K562 (cell line): ENCODE measurements around the gene C6orf47. TPM values are rescaled to one million over a fixed set of nuclear protein-coding genes. Genes with fewer than 3 reads are reported as not detected.

Experiments
- CHD4 ChIP-seq: fragments of 200-600 bp; sonication (generic); IDR thresholded peaks from 3 replicates; pipeline ENCODE4 v1.6.1; 2012; ENCODE audit warnings: low read depth, mild to moderate bottlenecking, mixed read lengths, low read length, inconsistent platforms; ENCODE audit not compliant: insufficient read depth, insufficient replicate concordance, poor library complexity, severe bottlenecking
- MAFK ChIP-seq: IDR thresholded peaks from 2 replicates; pipeline ENCODE4 v1.6.1; 2011; ENCODE audit warnings: low read length, improper control_type of control experiment
- MAZ ChIP-seq, 2 experiments: fragments of 450-650 bp in 1 of 2; sonication (generic) in 1 of 2; formaldehyde crosslinking; IDR thresholded peaks in 1 of 2; conservative IDR thresholded peaks in 1 of 2; 2 replicates each; pipeline versions ENCODE4 v1.4.0 to v1.5.0; 2020; ENCODE audit warnings: mild to moderate bottlenecking in 1 of 2, missing genetic modification reagents in 1 of 2
- NR3C1 ChIP-seq: sonication (generic); formaldehyde crosslinking; IDR thresholded peaks from 2 replicates; pipeline ENCODE4 v1.8.1; 2022; ENCODE audit warnings: missing genetic modification reagents
- POLR2G ChIP-seq: fragments of 200-400 bp; formaldehyde crosslinking; IDR thresholded peaks from 2 replicates; pipeline ENCODE4 v1.6.1; 2017; ENCODE audit warnings: low read depth, mild to moderate bottlenecking, antibody characterized with exemption, low read length, moderate library complexity
- SRSF9 ChIP-seq: fragments of 200-400 bp; formaldehyde crosslinking; IDR thresholded peaks from 2 replicates; pipeline ENCODE4 v1.6.1; 2017; ENCODE audit warnings: low read depth, low read length, borderline replicate concordance
- TEAD4 ChIP-seq, 2 experiments: sonication (generic) in 1 of 2; formaldehyde crosslinking in 1 of 2; IDR thresholded peaks; 2 replicates each; pipeline versions ENCODE4 v1.6.1 to v1.8.0; 2012 to 2022; ENCODE audit warnings: borderline replicate concordance in 1 of 2, inconsistent platforms in 1 of 2, low read length in 1 of 2, mild to moderate bottlenecking in 1 of 2, missing genetic modification reagents in 1 of 2
- polyA plus RNA-seq, 8 experiments: library from polyadenylated mRNA; depleted of rRNA in 4 of 8; stranded (reverse) in 5 of 8; unstranded in 3 of 8; fragments of >200 nt; fragmentation: Nextera tagmentation in 2 of 8; fragmentation: Illumina TruSeq in 1 of 8; extraction: Ambion mirVana in 2 of 8; extraction: Trizol in 1 of 8; gene quantifications; 2 replicates each; pipeline versions ENCODE4 v1.2.1 to v1.2.3, GENCODE V29; 2011 to 2014; ENCODE audit warnings: inconsistent platforms in 1 of 8, missing spikeins in 1 of 8
- total RNA-seq, 7 experiments: library from RNA; depleted of rRNA in 6 of 7; stranded (reverse); fragments of >200 nt in 6 of 7; fragmentation: Illumina TruSeq in 2 of 7; extraction: Trizol in 2 of 7; gene quantifications; 2 replicates each; pipeline versions ENCODE4 v1.2.1 to v1.2.3, GENCODE V29; 2011 to 2021; ENCODE audit warnings: low replicate concordance in 1 of 7
- TF ChIP-seq, protein P1 (sequence below): fragments of 450-650 bp; IDR thresholded peaks from 2 replicates; pipeline ENCODE4 v1.6.1; 2017; ENCODE audit warnings: antibody characterized with exemption, mild to moderate bottlenecking
- TF ChIP-seq, protein P2 (sequence below): fragments of 450-650 bp; formaldehyde crosslinking; IDR thresholded peaks from 2 replicates; pipeline ENCODE4 v1.4.0; 2020; ENCODE audit warnings: mild to moderate bottlenecking, mixed read lengths
- TF ChIP-seq, protein P3 (sequence below): fragments of 250-450 bp; sonication (Bioruptor Pico); IDR thresholded peaks from 2 replicates; pipeline ENCODE4 v1.5.0; 2020; ENCODE audit warnings: mild to moderate bottlenecking, borderline replicate concordance

Gene C6orf47
- total and polyA plus RNA-seq, 9 of the 15 experiments (the other 6 are each of a cell fraction or from before 2014, with no cell fraction given) = 0.14 to 43.8 (median 27.0) TPM

DNA sequence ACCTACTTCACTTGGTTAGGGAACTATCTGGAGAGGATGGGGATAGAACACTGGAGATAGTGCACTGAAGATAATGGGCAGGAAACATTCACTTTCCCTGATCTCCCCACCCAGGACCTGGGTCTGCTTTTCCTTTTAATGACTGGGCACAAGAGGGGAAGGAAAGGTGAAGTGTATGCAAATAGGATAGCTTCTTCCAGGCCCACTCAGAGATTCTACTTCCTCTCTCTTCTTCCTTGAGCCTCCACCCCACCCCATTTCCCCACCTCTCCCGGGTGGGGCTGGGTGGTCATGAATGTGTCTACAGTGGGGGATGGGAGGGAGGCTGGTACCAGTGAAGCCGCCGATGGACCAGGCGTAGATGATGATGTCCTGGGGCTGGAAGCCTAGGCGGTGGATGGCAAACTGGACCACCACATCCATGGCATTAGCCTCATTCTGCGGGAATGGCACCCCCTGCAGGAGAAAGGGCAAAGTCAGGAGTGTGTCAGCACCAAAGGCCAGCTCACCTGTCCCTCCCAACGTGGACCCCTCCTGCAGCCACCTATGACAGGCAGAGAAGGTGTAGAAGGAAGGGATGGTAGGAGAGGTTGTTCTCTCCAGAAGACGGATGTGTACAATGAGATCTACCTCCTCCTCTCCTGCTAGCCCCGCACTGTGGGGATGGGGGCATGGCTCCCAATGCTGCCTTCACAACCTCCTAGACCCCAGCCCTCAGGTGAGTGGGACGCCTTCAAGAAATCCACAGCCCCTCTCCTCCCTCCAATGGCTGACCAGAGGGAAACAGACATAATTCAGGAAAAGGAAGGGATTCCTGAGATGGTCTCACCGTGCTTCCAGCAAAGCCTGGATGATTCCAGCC lies 28.9 kb upstream of the C6orf47 start (continued):
- TF ChIP-seq POLR2G = peak; percentile 46; the same call in 1 of the 2 replicates
- TF ChIP-seq, protein P1, sequence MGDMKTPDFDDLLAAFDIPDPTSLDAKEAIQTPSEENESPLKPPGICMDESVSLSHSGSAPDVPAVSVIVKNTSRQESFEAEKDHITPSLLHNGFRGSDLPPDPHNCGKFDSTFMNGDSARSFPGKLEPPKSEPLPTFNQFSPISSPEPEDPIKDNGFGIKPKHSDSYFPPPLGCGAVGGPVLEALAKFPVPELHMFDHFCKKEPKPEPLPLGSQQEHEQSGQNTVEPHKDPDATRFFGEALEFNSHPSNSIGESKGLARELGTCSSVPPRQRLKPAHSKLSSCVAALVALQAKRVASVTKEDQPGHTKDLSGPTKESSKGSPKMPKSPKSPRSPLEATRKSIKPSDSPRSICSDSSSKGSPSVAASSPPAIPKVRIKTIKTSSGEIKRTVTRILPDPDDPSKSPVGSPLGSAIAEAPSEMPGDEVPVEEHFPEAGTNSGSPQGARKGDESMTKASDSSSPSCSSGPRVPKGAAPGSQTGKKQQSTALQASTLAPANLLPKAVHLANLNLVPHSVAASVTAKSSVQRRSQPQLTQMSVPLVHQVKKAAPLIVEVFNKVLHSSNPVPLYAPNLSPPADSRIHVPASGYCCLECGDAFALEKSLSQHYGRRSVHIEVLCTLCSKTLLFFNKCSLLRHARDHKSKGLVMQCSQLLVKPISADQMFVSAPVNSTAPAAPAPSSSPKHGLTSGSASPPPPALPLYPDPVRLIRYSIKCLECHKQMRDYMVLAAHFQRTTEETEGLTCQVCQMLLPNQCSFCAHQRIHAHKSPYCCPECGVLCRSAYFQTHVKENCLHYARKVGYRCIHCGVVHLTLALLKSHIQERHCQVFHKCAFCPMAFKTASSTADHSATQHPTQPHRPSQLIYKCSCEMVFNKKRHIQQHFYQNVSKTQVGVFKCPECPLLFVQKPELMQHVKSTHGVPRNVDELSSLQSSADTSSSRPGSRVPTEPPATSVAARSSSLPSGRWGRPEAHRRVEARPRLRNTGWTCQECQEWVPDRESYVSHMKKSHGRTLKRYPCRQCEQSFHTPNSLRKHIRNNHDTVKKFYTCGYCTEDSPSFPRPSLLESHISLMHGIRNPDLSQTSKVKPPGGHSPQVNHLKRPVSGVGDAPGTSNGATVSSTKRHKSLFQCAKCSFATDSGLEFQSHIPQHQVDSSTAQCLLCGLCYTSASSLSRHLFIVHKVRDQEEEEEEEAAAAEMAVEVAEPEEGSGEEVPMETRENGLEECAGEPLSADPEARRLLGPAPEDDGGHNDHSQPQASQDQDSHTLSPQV = peak; percentile 51
- TF ChIP-seq SRSF9 = no peak
- peak; percentile 57 for TF ChIP-seq NR3C1 (CRISPR knock-in tag)
- no peak for TF ChIP-seq TEAD4 (IDR thresholded peaks at IDR 0.05; ENCODE audit: low read length)
- TF ChIP-seq TEAD4 (CRISPR knock-in tag; IDR thresholded peaks at IDR 0.05; ENCODE audit: borderline replicate concordance) = 0 out of 2 replicates have a peak, but pooled peaks have one; percentile 51
- TF ChIP-seq, protein P2, sequence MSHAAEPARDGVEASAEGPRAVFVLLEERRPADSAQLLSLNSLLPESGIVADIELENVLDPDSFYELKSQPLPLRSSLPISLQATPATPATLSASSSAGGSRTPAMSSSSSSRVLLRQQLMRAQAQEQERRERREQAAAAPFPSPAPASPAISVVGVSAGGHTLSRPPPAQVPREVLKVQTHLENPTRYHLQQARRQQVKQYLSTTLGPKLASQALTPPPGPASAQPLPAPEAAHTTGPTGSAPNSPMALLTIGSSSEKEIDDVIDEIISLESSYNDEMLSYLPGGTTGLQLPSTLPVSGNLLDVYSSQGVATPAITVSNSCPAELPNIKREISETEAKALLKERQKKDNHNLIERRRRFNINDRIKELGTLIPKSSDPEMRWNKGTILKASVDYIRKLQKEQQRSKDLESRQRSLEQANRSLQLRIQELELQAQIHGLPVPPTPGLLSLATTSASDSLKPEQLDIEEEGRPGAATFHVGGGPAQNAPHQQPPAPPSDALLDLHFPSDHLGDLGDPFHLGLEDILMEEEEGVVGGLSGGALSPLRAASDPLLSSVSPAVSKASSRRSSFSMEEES = no peak
- TF ChIP-seq, protein P3, sequence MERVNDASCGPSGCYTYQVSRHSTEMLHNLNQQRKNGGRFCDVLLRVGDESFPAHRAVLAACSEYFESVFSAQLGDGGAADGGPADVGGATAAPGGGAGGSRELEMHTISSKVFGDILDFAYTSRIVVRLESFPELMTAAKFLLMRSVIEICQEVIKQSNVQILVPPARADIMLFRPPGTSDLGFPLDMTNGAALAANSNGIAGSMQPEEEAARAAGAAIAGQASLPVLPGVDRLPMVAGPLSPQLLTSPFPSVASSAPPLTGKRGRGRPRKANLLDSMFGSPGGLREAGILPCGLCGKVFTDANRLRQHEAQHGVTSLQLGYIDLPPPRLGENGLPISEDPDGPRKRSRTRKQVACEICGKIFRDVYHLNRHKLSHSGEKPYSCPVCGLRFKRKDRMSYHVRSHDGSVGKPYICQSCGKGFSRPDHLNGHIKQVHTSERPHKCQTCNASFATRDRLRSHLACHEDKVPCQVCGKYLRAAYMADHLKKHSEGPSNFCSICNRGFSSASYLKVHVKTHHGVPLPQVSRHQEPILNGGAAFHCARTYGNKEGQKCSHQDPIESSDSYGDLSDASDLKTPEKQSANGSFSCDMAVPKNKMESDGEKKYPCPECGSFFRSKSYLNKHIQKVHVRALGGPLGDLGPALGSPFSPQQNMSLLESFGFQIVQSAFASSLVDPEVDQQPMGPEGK (CRISPR knock-in tag) = peak; percentile 39; the same call in 1 of the 2 replicates
- TF ChIP-seq MAZ (CRISPR knock-in tag; conservative IDR thresholded peaks at IDR 0.05 in 1 of 2, IDR thresholded peaks at IDR 0.05 in 1 of 2) = peak in 1 of 2 experiments; percentile 29; a peak in 1 of 4 replicates
- TF ChIP-seq MAFK = 0 out of 2 replicates have a peak, but pooled peaks have one; percentile 19
- no peak for TF ChIP-seq CHD4
